Amygdala (tissue), 56 donors: ENCODE data around the gene CAB39L.
A peak's percentile ranks its signal among the peaks of the same experiment; 100 is the strongest.

Source experiments
- DNase-seq, 56 donors: peaks; one replicate each; lab custom pipeline; 2025; lab: John Stamatoyannopoulos, UW

The CAB39L gene

DNA sequence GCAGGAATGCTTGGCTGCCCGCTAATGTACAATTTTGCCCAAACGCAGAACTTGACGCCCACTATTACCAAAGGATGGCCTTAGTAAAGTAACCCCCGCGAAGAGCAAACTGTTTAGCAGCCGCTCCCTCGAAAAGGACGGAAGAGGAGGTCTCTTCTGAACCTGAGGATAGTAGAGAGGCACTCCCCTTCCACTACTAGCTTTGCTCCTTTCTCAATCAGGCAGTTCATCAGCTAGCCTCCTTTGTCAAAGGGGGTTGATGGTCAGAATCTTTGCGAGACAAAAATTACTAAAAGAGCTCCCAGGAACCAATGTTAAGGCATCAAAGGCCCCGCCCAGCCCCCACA lies 534 bp downstream of the CAB39L start:
- peak in 8 of 56 donors; percentile 28 to 77 (median 46) for DNase-seq

DNA sequence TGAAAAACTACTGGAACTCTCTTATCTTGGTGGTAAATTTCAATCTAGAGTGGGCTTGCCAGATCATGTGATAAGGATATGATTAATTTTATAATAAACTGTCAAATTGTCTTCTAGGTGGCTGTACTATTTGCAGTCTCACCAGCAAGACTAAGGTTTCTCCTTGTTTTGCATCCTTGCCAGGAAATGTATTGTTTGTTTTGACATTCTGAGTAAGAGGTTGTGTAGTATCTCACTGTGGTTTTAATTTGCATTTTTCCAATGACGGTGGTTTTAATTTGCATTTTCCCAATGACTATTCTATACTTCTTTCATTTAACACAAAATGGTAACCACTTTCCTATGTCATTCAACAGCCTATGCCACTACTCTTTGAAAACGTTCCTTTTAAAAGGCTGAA lies 2.0 kb downstream of the CAB39L start:
- DNase-seq = no peak

DNA sequence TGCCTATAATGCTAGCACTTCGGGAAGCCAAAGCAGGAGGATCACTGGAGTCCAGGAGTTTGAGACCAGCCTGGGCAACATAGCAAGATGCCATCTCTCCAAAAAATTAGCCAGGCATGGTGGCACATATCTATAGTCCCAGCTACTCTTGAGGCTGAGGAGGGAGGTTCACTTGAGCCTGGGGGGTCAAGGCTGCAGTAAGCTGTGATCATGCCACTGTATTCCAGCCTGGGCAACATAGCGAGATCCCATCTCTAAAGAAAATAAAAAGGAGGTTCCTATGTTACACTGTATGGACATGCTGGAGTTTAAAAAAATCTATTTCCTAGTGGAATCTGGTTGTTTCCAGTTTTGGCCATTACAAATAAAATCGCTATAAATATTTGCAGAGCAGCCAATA lies 2.6 kb downstream of the CAB39L start:
- no peak for DNase-seq

DNA sequence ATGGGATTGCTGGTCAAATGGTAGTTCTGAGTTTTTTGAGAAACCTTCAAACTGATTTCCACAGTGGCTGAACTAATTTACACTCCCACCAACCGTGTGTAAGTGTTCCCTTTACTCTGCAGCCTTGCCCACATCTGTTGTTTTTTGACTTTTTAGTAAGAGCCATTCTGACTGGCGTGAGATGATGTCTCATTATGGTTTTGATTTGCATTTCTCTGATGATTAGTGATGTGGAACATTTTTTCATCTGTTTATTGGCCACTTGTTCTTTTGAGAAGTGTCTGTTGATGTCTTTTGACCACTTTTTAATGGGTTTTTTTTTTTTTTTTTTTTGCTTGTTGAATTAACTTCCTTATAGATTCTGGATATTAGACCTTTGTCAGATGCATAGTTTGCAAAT lies 4.3 kb downstream of the CAB39L start:
- DNase-seq = no peak

DNA sequence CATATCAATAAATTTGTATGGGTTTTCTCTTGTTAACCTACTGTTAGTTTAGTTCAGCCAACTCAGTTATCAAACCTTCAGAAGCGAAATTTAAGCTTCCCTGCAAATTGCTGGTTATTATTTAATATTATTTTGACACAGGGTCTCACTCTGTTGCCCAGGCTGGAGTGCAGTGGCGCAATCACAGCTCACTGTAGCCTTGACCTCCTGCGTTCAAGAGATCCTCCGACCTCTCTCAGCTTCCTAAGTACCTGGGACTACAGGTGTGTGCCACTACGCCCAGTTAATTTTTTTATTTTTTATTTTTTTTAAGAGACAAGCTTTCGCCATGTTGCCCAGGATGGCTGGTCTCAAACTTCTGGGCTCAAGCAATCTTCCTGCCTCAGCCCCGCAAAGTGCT lies 6.2 kb downstream of the CAB39L start:
- DNase-seq = no peak

DNA sequence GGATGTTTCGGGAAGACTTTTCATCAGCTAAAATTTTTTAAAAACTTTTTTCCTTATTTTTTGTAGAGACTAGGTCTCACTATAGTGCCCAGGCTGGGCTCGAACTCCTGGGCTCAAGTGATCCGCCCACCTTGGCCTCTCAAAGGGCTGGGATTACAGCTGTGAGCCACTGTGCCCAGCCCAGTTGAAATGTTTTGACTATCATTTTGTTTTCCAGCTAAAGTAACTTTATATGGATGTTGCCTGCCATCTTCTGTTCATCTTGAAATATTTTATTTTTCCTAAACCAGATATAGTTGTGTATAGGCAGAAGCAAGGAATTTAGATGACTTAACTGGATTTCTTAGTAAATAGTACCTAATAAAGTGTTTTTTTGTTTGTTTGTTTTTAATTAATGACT lies 7.0 kb downstream of the CAB39L start:
- DNase-seq = peak in 9 of 56 donors; percentile 1 to 20 (median 6)

DNA sequence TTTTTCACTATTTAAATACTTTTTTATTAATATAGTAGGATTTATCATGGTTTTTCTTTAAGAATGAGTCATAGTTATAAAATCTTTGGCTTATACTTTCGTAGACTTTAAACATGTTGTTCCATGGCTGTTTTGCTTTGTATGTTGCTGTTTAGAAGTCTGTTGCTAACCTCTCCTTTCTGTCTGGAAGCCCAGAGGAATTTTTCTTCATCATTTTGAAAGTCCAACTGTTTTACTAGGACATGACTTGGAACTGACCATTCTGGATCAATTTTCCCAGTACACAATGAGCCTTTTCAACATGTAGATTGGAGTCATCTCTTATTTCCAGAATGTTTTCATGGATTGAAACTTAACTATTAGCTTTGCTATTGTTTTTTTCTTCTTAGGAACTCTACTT lies 7.9 kb downstream of the CAB39L start:
- no peak for DNase-seq

DNA sequence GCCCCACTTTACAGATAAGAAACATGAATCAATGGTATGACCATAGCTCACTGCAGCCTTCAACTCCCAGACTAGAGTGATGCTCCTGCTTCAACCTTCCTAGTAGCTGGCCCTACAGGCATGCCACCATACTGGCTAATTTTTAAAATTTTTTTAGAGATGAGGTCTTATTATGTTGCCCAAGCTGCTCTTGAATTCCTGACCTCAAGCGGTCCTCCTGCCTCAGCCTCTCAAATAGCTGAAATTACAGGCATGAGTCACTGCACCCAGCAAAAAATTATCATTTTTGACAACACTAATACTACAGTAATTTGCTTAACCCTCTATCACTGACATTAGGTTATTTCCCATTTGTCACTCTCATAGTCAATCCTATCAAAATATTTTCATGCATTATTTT lies 14.7 kb downstream of the CAB39L start:
- no peak for DNase-seq

DNA sequence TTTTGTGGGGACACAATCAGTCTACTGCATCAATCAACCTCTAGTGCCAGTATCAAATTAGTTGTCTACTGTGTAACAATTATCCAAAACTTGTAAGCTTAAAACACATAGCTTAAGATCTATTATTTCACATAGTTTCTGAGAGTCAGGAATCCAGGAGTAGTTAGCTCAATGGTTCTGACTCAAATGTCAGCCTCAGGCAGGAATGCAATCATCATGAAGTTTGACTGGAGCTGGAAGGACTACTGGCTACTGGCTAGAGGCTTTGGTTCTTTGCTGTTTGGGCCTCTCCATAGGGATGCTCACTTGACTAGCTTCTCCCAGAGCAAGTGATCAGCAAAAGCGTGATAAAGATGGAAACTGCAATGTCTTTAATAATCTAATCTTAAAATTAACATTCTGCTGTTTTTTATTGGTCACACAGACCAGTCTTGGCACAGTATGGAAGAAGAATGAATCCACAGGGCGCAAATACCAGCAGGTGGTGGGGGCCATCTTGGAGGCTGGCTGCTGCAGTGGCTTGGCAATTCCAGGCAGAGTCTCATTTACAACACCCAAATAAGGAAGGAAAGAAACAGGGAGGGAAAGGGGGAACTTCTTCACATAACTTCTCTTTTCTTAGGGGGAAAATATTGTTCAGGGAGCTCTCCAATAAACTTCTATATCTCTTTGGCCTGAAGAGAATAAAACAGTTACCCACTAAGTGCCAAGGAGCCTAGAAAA lies 15.7 kb downstream of the CAB39L start:
- no peak for DNase-seq

DNA sequence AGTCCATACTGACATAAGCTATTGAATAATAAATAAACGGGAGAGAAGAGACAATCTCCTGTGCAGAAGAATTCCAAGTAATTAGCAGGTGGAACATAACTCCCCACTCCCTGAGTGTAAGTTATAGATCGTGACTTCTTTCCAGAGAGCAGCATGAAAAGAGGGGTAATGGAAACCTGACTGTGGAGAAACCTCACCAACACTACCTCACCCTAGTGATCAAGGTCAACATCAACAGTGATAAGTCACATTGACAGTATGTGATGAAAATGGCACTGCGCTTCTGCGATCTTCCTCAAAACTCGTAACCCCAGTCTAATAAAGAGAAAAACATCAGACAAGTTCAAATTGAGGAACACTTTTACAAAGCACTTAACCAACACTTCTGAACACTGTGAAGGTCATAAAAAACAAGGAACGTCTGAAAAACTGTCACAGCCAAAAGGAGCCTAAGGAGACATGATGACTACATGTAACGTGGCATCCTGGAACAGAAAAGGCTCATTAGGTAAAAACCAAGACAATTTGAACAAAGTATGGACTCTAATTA lies 19.8 kb downstream of the CAB39L start:
- DNase-seq = no peak

DNA sequence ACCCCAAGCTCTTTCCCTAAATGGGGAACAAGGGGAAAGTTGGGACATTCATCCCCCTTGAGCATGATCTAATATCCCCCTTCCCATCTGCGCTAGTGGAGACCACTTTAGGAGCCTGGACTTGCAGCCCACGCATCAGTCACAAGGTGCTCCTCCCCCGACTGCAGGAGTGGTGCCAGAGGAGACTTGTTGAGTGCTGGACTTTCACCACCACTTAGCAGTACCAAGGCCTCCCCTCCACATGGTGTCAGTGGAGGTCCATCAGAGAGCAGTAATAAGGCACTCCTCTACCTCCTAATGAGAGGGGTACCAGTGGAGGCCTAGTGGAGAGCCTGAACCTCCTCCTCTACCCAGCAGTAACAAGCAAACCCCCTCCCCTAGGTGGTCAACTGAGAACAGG lies 22.5 kb downstream of the CAB39L start:
- no peak for DNase-seq

DNA sequence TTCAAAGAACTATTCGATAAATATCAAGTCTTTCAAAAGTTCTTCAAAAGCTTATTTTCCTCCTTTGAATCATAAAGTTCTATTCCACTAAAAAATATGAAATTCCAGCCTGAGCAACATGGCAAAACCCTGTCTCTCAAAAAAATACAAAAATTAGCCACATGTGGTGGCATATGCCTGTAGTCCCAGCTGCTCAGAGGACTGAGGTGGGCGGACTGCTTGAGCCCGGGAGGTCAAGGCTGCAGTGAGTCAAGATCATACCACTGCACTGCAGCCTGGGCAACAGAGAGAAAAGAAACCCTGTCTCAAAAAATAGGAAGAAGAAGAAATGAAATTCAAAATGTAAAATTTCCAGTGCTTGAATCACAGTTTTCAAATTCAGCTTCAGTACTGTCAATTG lies 24.6 kb downstream of the CAB39L start:
- DNase-seq = no peak

DNA sequence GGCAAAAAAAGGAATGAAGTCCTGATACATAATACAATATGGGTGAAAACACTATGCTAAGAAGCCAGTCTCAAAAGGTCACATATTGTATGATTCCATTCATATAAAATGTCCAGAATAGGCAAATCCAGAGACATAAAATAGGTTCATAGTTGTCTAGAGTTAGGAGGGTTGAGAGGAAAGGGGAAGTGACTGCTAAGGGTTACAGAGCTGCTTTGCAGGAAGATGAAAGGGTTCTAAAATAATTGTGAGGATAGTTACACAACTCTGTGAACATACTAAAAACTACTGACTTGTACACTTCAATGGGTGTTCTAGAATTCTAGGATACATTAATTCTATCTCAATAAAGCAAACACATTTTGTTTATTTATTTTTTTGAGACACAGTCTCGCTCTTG lies 25.7 kb downstream of the CAB39L start:
- DNase-seq = no peak

DNA sequence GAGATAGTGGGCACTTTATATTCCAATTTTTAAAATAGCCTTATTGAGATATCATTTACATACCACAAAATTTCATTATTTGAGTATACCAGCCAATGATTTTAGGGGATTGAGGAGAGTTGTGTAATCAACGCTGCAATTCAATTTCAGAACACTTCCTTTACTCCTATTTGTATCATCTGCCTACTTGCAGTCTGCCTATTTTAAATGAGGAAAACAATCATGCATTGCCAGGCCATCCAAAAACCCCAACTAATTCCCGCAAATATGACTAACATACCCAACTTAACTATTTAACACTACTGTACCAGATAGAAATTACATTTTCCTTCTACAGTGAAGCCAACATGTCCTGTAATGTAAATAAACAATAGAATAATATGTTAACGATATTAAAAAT lies 26.7 kb downstream of the CAB39L start:
- no peak for DNase-seq

DNA sequence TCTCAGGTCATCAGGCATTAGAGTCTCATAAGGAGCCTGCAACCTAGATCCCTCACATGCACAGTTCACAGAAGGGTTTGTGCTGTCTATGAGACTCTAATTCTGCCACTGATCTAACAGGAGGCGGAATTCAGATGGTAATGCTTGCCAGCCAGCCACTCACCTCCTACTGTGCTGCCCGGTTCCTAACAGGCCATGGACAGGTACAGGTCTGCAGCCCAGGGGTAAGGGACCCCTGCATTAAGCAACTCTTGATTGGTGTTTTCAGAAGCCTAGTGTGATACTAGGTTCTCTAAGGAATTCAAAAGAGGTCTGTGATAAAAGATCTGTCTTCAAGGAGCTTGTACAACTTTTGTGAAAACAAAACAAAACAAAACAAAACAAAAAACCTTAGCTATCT lies 31.1 kb downstream of the CAB39L start:
- no peak for DNase-seq

DNA sequence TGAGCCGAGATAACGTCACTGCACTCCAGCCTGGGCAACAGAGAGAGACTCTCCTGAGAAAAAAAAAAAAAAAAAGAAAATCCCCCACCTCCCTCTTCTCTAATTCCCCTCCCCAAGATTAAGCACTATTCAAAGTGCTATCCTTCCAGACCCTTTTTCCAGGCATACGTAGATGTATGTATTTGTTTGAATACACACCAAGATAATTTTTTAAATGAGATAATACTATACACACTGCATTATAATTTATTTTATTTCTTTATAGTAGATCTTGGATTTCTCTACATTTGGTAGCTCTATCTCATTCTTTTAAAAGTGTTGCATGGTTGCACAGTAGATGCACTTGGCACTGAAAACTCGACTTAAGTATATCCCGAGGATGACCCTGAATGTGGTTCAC lies 32.5 kb downstream of the CAB39L start:
- no peak for DNase-seq

DNA sequence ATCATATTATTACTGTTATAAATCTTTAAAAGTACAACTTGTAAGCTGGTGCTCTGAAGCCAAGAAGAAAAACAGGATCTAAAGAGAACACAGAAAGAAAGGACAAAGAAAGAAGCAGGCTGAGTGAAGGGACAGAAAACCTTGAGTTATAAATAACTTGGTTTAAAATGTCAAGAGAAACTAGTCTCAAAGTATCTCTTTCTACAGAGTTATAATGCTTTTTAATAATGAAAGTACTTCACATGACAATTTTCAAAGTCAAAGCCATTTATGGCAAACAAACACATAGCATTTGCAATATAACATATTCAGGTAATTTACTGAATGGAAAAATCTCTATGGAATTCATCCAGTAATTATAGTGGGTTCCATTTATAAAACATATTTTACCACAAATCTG lies 33.4 kb downstream of the CAB39L start:
- no peak for DNase-seq

DNA sequence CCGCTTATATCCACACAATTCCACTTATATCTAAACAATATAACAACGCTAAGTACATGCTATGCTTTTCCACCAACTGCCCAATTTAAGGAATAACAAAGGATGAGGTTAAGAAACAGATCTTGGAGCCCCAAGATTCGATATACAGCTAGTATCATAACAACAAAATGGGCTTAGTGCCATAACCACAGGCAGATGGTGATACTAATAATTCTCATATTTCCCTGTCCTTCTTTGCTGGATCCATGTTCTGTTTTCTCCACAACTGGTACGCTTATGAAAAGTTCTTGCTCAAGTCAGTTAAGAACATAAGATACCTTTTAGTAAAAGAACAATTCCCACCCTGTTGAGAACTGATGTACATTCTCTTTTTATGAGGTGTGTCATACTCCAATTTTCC lies 33.9 kb downstream of the CAB39L start:
- DNase-seq = no peak

DNA sequence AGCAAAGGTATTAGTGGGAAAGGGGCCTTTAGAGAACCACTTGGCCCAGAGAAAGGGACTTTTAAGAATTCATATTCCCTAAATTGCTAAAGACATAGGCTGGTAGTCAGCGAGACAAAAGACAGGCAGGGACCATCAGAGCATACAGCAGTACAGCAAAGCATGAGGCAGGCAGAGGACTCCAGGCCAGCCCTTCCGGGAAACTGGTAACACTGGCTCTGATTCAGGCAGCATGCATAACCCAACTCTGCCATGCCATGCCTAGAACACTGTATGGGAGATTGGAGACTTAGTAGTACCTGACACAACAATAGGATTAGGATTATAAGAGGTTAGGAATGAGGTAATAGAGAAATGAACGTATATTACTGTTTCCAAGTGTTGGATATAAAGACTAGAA lies 34.9 kb downstream of the CAB39L start:
- DNase-seq = peak in 1 of 56 donors; percentile 0

DNA sequence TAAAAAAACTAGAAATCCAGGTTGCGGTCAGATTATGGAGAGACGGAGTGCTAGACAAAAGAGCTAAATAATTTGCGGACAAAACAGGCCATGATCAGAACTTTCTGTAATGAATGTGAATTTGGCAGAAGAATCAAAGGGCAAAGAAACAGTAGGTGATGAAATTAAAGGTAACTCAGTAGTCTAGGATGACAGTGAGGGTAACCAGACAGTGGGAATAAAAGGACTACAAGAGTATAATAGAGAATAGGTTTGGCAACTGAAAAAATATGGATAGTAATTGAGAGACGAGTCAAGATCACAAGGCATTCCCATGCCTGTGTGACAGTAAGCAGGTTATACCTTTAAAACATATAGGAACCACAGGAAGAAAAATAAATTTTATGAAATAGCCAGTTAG lies 35.9 kb downstream of the CAB39L start:
- DNase-seq = no peak

DNA sequence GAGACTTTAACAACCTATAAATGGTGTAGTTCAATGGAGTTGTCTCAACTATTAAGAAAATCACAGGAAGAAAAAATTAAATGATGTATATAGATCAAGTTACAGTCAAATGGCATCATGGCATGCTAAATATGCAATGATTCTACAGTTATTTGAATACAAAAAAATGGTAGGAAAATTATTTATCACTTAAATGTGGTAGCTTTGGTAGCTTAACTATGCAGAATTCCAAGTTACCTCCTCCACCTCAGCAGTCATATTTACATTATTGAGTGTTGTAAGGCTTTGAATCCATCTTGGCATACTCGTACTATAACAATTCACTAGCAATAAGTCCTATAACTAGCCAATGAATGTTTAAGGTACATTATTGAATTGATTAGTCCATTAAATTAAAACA lies 36.8 kb downstream of the CAB39L start:
- DNase-seq = no peak

DNA sequence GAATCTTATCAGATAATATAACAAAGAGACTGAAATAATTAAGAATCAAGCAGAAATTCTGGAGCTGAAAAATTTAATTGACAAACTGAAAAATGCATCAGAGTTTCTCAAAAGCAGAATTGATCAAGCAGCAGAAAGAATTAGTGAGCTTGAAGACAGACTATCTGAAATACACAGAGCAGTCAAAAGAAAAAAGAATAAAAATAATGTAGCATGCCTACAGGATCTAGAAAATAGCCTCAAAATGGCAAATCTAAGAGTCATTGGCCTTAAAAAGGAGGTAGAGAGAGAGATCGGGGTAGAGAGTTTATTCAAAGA lies 39.2 kb downstream of the CAB39L start:
- DNase-seq = no peak
